Brain microvascular endothelial cell (primary cell): Measurements from ENCODE around the gene SLCO3A1.

Experiments used
- DNase-seq: peaks from one replicate; pipeline ENCODE4 v3.0.0-alpha.2; 2020
- H3K27ac ChIP-seq: fragments of 250-450 bp; sonication (Bioruptor Pico); 2 replicates; pipeline ENCODE4 v1.5.1; 2020; ENCODE audit warnings: mild to moderate bottlenecking, moderate library complexity
- H3K27me3 ChIP-seq: fragments of 250-450 bp; sonication (Bioruptor Pico); replicated peaks from 2 replicates; pipeline ENCODE4 v1.5.1; 2020; ENCODE audit warnings: mild to moderate bottlenecking
- H3K36me3 ChIP-seq: fragments of 250-450 bp; sonication (Bioruptor Pico); replicated peaks from 2 replicates; pipeline ENCODE4 v1.5.1; 2020; ENCODE audit warnings: mild to moderate bottlenecking
- H3K4me3 ChIP-seq: 2 replicates; pipeline ENCODE4 v1.5.1; 2011; ENCODE audit warnings: low read depth, mild to moderate bottlenecking, control low read depth, low read length, moderate library complexity
- in situ Hi-C: cut with HindIII; loops from 2 replicates; pipeline ENCODE4 v1.10.0; 2017; ENCODE audit warnings: low sequenced_read_pairs, low pct_ligation_motif_present
- TF ChIP-seq, protein P1 (sequence below): IDR thresholded peaks from 2 replicates; pipeline ENCODE4 v1.5.1; 2011; ENCODE audit warnings: low read depth, mild to moderate bottlenecking, moderate library complexity, low read length, control low read depth, inconsistent platforms; ENCODE audit errors: missing control alignments

Gene SLCO3A1

DNA sequence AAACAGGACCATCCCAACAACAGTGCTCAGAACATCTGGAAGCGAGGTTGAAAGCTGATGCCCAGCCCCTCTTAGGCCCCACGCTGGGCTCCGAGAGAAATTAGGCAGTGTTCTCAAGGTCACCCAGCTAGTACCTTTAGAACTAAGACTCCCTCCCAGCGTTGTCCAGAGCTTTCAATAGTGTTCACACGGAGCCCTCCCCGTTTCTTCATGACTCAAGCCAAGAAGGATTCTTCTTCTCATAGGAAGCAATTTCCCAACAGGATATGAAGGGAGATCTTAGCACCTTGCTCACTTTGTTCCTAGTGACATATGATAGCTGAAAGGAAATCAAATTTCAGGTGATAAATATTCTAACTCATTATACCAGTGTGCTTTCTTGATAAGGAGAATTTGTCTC is 296.0 kb downstream of the SLCO3A1 start:
- H3K27ac ChIP-seq: no peak overlapping the region
- TF ChIP-seq, protein P1, sequence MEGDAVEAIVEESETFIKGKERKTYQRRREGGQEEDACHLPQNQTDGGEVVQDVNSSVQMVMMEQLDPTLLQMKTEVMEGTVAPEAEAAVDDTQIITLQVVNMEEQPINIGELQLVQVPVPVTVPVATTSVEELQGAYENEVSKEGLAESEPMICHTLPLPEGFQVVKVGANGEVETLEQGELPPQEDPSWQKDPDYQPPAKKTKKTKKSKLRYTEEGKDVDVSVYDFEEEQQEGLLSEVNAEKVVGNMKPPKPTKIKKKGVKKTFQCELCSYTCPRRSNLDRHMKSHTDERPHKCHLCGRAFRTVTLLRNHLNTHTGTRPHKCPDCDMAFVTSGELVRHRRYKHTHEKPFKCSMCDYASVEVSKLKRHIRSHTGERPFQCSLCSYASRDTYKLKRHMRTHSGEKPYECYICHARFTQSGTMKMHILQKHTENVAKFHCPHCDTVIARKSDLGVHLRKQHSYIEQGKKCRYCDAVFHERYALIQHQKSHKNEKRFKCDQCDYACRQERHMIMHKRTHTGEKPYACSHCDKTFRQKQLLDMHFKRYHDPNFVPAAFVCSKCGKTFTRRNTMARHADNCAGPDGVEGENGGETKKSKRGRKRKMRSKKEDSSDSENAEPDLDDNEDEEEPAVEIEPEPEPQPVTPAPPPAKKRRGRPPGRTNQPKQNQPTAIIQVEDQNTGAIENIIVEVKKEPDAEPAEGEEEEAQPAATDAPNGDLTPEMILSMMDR: no peak
- H3K4me3 ChIP-seq: no peak overlapping the region
- no peaks in the 10 kb centered on the region for H3K27me3 ChIP-seq
- H3K36me3 ChIP-seq: no peaks in the 10 kb centered on the region
- in situ Hi-C loops: no loop called here
- DNase-seq: no peak

DNA sequence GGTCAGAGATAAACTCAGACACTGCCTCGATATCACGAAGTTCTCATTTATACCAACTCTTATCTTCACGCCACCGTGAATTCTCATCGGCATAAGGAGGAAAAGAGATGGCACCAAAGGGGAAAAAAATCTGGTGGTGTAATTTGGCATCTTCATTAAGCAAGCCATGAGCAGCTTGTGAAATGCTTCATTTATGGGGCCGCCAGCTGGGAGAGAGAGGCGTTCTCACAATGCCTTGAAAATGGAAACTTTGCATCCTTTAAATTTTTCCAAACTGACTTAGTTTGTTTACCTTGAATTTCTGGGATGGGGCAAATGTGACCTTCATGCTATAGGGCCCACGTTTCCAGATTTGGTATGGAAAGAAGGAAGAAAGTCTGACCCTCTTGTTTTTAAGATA is 297.7 kb downstream of the SLCO3A1 start:
- no peak for DNase-seq
- Histone ChIP-seq H3K27ac (no peak overlapping the region), H3K36me3 (no peaks in the 10 kb centered on the region), H3K4me3 (no peak overlapping the region), H3K27me3 (no peaks in the 10 kb centered on the region)
- in situ Hi-C loops: no loop called here
- TF ChIP-seq, protein P1: no peak

DNA sequence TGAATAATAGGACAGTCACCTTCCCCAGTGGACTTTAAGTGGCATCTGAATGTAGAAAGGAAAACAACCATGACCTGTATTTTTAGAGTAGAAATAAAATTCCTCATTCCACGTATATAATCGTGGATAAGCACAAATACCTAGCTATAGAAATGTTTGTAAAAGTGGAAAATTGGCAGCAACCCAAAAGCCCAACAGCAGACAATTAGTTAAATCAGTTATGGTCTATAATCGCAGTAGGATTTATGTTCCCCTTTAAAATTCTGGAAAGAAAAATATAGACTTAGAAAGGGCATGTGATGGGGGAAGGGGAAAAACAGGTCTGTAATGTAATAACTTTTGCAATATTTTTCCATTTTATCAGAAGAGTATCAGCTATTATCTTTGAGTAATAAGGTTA is 298.2 kb downstream of the SLCO3A1 start:
- Histone ChIP-seq H3K27ac (no peak overlapping the region), H3K27me3 (no peaks in the 10 kb centered on the region), H3K36me3 (no peaks in the 10 kb centered on the region), H3K4me3 (no peak overlapping the region)
- TF ChIP-seq, protein P1: no peak
- DNase-seq: no peak
- in situ Hi-C loops: no loop called here

DNA sequence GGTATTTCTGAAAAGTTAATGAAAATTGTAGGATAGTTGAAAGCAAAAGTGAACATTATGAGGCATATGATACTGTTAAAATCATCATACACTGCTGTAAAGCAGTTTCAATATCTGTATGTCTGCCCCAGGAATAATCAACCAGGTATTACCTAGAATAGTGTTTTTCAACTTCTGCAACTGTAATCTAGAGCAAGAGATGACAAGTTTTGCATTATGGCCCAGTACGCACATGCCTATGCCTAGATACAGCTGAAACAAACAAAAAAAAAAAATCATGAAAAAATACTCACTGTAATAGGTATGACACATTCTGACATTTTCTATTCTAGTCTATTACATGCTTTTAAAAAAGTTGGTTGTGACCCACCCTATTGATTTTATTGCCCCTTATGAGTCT is 299.5 kb downstream of the SLCO3A1 start:
- DNase-seq: no peak
- Histone ChIP-seq H3K27me3 (no peaks in the 10 kb centered on the region), H3K27ac (no peak overlapping the region), H3K4me3 (no peak overlapping the region), H3K36me3 (no peaks in the 10 kb centered on the region)
- in situ Hi-C loops: no loop called here
- TF ChIP-seq, protein P1: no peak

DNA sequence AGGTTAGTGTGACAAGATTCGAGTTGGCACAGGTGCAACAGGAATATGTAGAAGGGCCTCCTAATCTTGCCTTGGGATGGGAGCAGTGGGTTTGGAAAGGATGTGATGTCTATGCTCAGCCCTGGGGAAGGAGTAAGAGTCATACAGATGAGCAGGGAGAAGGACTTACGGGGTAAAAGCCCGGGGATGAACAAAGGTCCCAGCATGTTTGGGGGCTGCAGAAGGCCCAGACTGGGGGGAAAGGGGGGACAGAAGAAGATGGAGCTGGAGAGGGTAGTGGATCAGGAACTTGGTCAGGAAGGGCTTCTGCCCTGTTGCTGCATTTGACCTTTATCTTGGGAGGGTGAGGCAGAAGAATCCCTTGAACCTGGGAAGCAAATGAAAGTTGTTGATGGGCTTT is 300.1 kb downstream of the SLCO3A1 start:
- TF ChIP-seq, protein P1: no peak
- no peak overlapping the region for H3K27ac ChIP-seq
- DNase-seq: no peak
- H3K27me3 ChIP-seq: no peaks in the 10 kb centered on the region
- H3K36me3 ChIP-seq: no peaks in the 10 kb centered on the region
- in situ Hi-C loops: no loop called here
- H3K4me3 ChIP-seq: no peak overlapping the region

DNA sequence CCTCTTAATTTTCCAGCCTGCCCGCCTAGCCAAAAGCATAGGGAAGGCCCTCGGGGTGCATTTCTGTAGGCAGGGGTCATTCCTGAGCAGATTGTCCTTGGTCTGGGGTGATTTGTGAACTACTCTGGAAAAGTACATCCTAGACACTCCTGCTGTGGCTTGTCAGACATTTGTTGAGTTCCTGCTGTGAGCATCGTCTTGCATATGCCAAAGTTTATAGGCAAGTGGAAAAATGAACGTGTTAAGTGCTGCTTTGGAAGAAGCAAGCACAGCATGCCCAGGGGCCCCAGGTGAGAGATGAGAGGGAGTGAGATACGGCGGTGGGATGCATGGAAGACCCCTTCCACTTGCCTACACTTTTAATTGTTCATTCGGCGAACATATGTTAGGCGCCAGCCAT is 302.4 kb downstream of the SLCO3A1 start:
- Histone ChIP-seq H3K36me3 (no peaks in the 10 kb centered on the region), H3K4me3 (no peak overlapping the region), H3K27ac (no peak overlapping the region), H3K27me3 (no peaks in the 10 kb centered on the region)
- in situ Hi-C loops: no loop called here
- no peak for DNase-seq
- TF ChIP-seq, protein P1: no peak
